IMR-90 (cell line): ENCODE data around the gene MLH3. TPM values are rescaled to one million over a fixed set of nuclear protein-coding genes. Genes with fewer than 3 reads are reported as not detected.

Experiments
- ATAC-seq: fragments of 200-7000 bp; cut with Tn5 transposase; 2 replicates; pipeline ENCODE4 v1.9.1; 2020; ENCODE audit warnings: low read depth, mild to moderate bottlenecking, moderate library complexity
- BruUV-seq: library from RNA; stranded (reverse); fragments of 400-500 nt; replicated peaks from 2 replicates; lab custom pipeline; 2021; lab: Mats Ljungman, UMichigan
- CTCF ChIA-PET: fragments of 300-600 bp; formaldehyde crosslinking; extraction: SDS; loops from one replicate; lab custom pipeline; 2021; ENCODE audit warnings: antibody characterized with exemption; lab: Yijun Ruan, JAX
- POLR2A ChIA-PET: fragments of 300-600 bp; sonication (Branson Sonifier 250); formaldehyde crosslinking; loops from one replicate; lab custom pipeline; 2022; ENCODE audit warnings: antibody characterized with exemption; ENCODE audit not compliant: unreplicated experiment; lab: Charles Lee
- DNase-seq: peaks from one replicate; pipeline ENCODE4 v3.0.0; 2013
- H2AFZ ChIP-seq: replicated peaks from 2 replicates; pipeline ENCODE3; 2013; ENCODE audit warnings: low read length, mild to moderate bottlenecking; ENCODE audit not compliant: poor library complexity
- H2AK5ac ChIP-seq: 2 replicates; pipeline ENCODE4 v1.6.1; 2013; ENCODE audit warnings: low read depth, low read length, inconsistent platforms
- H2AK9ac ChIP-seq: replicated peaks from 2 replicates; pipeline ENCODE3; 2013; ENCODE audit warnings: mild to moderate bottlenecking, low read depth, low read length, moderate library complexity; ENCODE audit not compliant: poor library complexity
- H2BK120ac ChIP-seq: 2 replicates; pipeline ENCODE4 v1.6.1; 2013; ENCODE audit warnings: low read depth, low read length, inconsistent platforms
- H2BK15ac ChIP-seq: 3 replicates; pipeline ENCODE4 v1.6.1; 2013; ENCODE audit warnings: low read depth, low read length, inconsistent platforms
- H2BK20ac ChIP-seq: 2 replicates; pipeline ENCODE4 v1.6.1; 2013; ENCODE audit warnings: low read depth, mild to moderate bottlenecking, inconsistent platforms, low read length, moderate library complexity
- H2BK5ac ChIP-seq: 2 replicates; pipeline ENCODE4 v1.6.1; 2013; ENCODE audit warnings: mild to moderate bottlenecking, low read depth, low read length, inconsistent platforms; ENCODE audit not compliant: poor library complexity, severe bottlenecking
- H3K14ac ChIP-seq: replicated peaks from 2 replicates; pipeline ENCODE4 v1.6.1; 2013; ENCODE audit warnings: low read depth, low read length, inconsistent platforms
- H3K18ac ChIP-seq: 2 replicates; pipeline ENCODE4 v1.6.1; 2013; ENCODE audit warnings: low read depth, low read length, control low read depth
- H3K23ac ChIP-seq: 2 replicates; pipeline ENCODE4 v1.6.1; 2013; ENCODE audit warnings: low read depth, low read length, inconsistent platforms
- H3K27ac ChIP-seq: 2 replicates; pipeline ENCODE4 v1.5.1; 2013; ENCODE audit warnings: mild to moderate bottlenecking, control low read depth, low read length; ENCODE audit not compliant: insufficient read depth
- H3K27me3 ChIP-seq: 2 replicates; pipeline ENCODE4 v1.6.1; 2013; ENCODE audit warnings: low read length; ENCODE audit not compliant: control insufficient read depth, insufficient read depth
- H3K36me3 ChIP-seq: 2 replicates; pipeline ENCODE4 v1.6.1; 2013; ENCODE audit warnings: low read length, mixed read lengths; ENCODE audit not compliant: control insufficient read depth, insufficient read depth
- H3K4ac ChIP-seq: 2 replicates; pipeline ENCODE4 v1.6.1; 2013; ENCODE audit warnings: low read depth, low read length, inconsistent platforms
- H3K4me1 ChIP-seq: 2 replicates; pipeline ENCODE4 v1.6.1; 2013; ENCODE audit warnings: low read length, mixed read lengths; ENCODE audit not compliant: control insufficient read depth, insufficient read depth
- H3K4me2 ChIP-seq: 2 replicates; pipeline ENCODE4 v1.6.1; 2013; ENCODE audit warnings: low read depth, mild to moderate bottlenecking, control low read depth, low read length, moderate library complexity
- H3K4me3 ChIP-seq: 2 replicates; pipeline ENCODE4 v1.5.1; 2013; ENCODE audit warnings: low read depth, mild to moderate bottlenecking, control low read depth, low read length, moderate library complexity; ENCODE audit not compliant: insufficient read depth
- H3K56ac ChIP-seq: 2 replicates; pipeline ENCODE4 v1.6.1; 2013; ENCODE audit warnings: low read length, inconsistent platforms; ENCODE audit not compliant: insufficient read depth; ENCODE audit errors: extremely low read depth
- H3K79me1 ChIP-seq, 2 experiments: 2 replicates each; pipeline ENCODE4 v1.6.1; 2013; ENCODE audit warnings: low read length in 2 of 2, inconsistent platforms in 1 of 2, low read depth in 1 of 2
- H3K9ac ChIP-seq: 2 replicates; pipeline ENCODE4 v1.6.1; 2013; ENCODE audit warnings: low read depth, low read length, control low read depth
- H3K9me1 ChIP-seq: 2 replicates; pipeline ENCODE4 v1.6.1; 2013; ENCODE audit warnings: low read length, inconsistent platforms; ENCODE audit not compliant: insufficient read depth
- H3K9me3 ChIP-seq: 2 replicates; pipeline ENCODE4 v1.6.1; 2013; ENCODE audit warnings: low read length; ENCODE audit not compliant: control insufficient read depth, insufficient read depth
- H4K20me1 ChIP-seq: 2 replicates; pipeline ENCODE4 v1.6.1; 2013; ENCODE audit warnings: low read length, inconsistent platforms; ENCODE audit not compliant: insufficient read depth
- H4K5ac ChIP-seq: 2 replicates; pipeline ENCODE4 v1.6.1; 2013; ENCODE audit warnings: mild to moderate bottlenecking, low read depth, low read length, control low read depth
- H4K8ac ChIP-seq, 2 experiments: 2 replicates each; pipeline ENCODE4 v1.6.1; 2013; ENCODE audit warnings: low read depth in 2 of 2, low read length in 2 of 2, control low read depth in 1 of 2, inconsistent platforms in 1 of 2
- H4K91ac ChIP-seq: 2 replicates; pipeline ENCODE4 v1.6.1; 2013; ENCODE audit warnings: low read depth, low read length, inconsistent platforms; ENCODE audit not compliant: insufficient read depth
- CHD1 ChIP-seq: IDR thresholded peaks from 2 replicates; pipeline ENCODE4 v1.6.1; 2012; ENCODE audit warnings: low read depth, low read length, improper control_type of control experiment
- MAFK ChIP-seq: IDR thresholded peaks from 2 replicates; pipeline ENCODE4 v1.6.1; 2012; ENCODE audit warnings: low read depth, low read length, improper control_type of control experiment
- MAZ ChIP-seq: IDR thresholded peaks from 2 replicates; pipeline ENCODE4 v1.6.1; 2012; ENCODE audit warnings: low read depth, mild to moderate bottlenecking, low read length, improper control_type of control experiment, moderate library complexity, borderline replicate concordance
- NFE2L2 ChIP-seq: fragments of 150-350 bp; IDR thresholded peaks from 2 replicates; pipeline ENCODE4 v1.6.1; 2016; ENCODE audit warnings: low read depth, mild to moderate bottlenecking, low read length
- RAD21 ChIP-seq: IDR thresholded peaks from 2 replicates; pipeline ENCODE4 v1.6.1; 2012; ENCODE audit warnings: low read length, improper control_type of control experiment
- RFX5 ChIP-seq: IDR thresholded peaks from 2 replicates; pipeline ENCODE4 v1.8.0; 2012; ENCODE audit warnings: low read depth, mild to moderate bottlenecking, low read length, moderate library complexity
- WGBS, 2 experiments: methylation state at CpG; one replicate each; pipeline versions ENCODE4 v1.1.5 to v1.1.7; 2013; ENCODE audit warnings: missing lambda C conversion rate in 2 of 2; ENCODE audit not compliant: insufficient read length in 1 of 2; ENCODE audit errors: extremely low coverage in 2 of 2; 5-methylcytosine and 5-hydroxymethylcytosine counted together
- dilution Hi-C: fragments of 300-500 bp; cut with HindIII; formaldehyde crosslinking; loops from one replicate; pipeline ENCODE4 v1.14.3; 2018; ENCODE audit warnings: low sequenced_read_pairs; ENCODE audit not compliant: unreplicated experiment
- in situ Hi-C: fragments of 300-500 bp; cut with MboI; formaldehyde crosslinking; loops from 3 replicates; pipeline ENCODE4 v1.14.3; 2019; ENCODE audit warnings: low sequenced_read_pairs, inconsistent platforms, mixed read lengths
- intact Hi-C: fragments of 100-400 bp; cut with micrococcal nuclease; formaldehyde crosslinking; loops from 2 replicates; pipeline ENCODE4 v1.10.0; 2022
- polyA plus RNA-seq, 3 experiments: library from polyadenylated mRNA; depleted of rRNA; stranded (reverse); fragments of >200 nt; gene quantifications; 2 replicates each; pipeline ENCODE4 v1.2.3, GENCODE V29; 2012; ENCODE audit warnings: low replicate concordance in 1 of 3
- total RNA-seq: library from RNA; depleted of rRNA; stranded (reverse); fragments of >200 nt; gene quantifications from 2 replicates; pipeline ENCODE4 v1.2.3, GENCODE V29; 2012

Gene MLH3
- total and polyA plus RNA-seq, 2 of the 4 experiments (the other 2 are of a cell fraction): 5.6 to 14.7 TPM

DNA sequence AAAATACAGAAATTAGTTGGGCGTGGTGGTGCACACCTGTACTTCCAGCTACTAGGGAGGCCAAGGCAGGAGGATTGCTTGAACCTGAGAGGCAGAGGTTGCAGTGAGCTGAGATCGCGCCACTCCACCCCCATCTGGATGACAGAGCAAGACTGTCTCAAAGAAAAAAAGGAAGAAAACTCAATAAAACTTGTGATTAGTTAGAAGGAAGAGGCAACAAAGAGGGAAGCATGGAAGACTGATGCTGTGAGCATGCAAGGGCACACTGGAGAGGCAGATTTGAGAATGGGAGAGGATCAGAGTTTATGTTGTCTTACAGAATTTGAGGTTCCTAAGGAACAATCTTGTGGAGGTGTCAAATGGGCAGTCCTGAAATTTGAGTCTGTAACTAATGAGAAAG is 15.4 kb upstream of the MLH3 start:
- Histone ChIP-seq H3K4me2 (no peak overlapping the region), H2AK9ac (no peak overlapping the region), H3K27ac (no peak overlapping the region), H3K9me1 (peaks cover 3% of the 10 kb centered on the region; the same call in 1 of the 2 replicates), H2AFZ (no peak overlapping the region), H3K23ac (no peak overlapping the region), H2BK120ac (no peak overlapping the region), H4K91ac (no peak overlapping the region), H3K14ac (no peak overlapping the region), H3K56ac (no peak overlapping the region), H3K18ac (no peak overlapping the region), H4K8ac (no peak overlapping the region), H3K79me1 (peaks cover 10 to 26% of the 10 kb centered on the region in 2 experiments), H4K5ac (no peak overlapping the region), H3K27me3 (no peaks in the 10 kb centered on the region), H2BK20ac (no peak overlapping the region), H3K9ac (no peak overlapping the region), H2BK15ac (no peak overlapping the region), H3K4me3 (no peak overlapping the region), H3K4me1 (peaks cover 6% of the 10 kb centered on the region), H2AK5ac (no peak overlapping the region), H3K36me3 (no peaks in the 10 kb centered on the region), H4K20me1 (no peaks in the 10 kb centered on the region), H2BK5ac (no peak overlapping the region), H3K4ac (no peak overlapping the region), H3K9me3 (no peaks in the 10 kb centered on the region)
- no CpG with 5 or more reads among the region's 3 CpGs for WGBS, 2 experiments
- no peak for TF ChIP-seq RAD21
- TF ChIP-seq NFE2L2: no peak
- no peak for TF ChIP-seq RFX5
- no peak for TF ChIP-seq CHD1
- no peak for TF ChIP-seq MAFK
- TF ChIP-seq MAZ: no peak
- no TSS peak for BruUV-seq
- in situ Hi-C loops: no loop called here
- POLR2A ChIA-PET: no interaction called here
- ATAC-seq (no peak), DNase-seq (no peak)
- dilution Hi-C loops: no loop called here
- intact Hi-C loops: loop anchor here (5.0 kb wide), 1 partner anchor 124 kb away; no protein-coding TSS in a partner anchor
- CTCF ChIA-PET: interaction anchor here (0.6 kb wide), 1 partner anchor 24 kb away, joined by 3 read pairs; no protein-coding TSS in a partner anchor
